Coronary artery (tissue), 2 donors: ENCODE measurements around the gene GSC2.

Experiments
- DNase-seq: peaks from one replicate; pipeline ENCODE4 v3.0.0-alpha.2; 2017; ENCODE audit warnings: low spot score
- H3K27ac ChIP-seq, 2 donors: fragments of 200-600 bp; sonication (generic); one replicate each; pipeline ENCODE4 v1.5.1; 2016 to 2019
- H3K4me3 ChIP-seq: fragments of 200-600 bp; sonication (generic); 2 replicates; pipeline ENCODE4 v1.5.1; 2016; ENCODE audit warnings: mild to moderate bottlenecking, moderate library complexity
- CTCF ChIP-seq: fragments of 200-600 bp; sonication (generic); IDR thresholded peaks from one replicate; pipeline ENCODE4 v1.5.1; 2019; ENCODE audit warnings: antibody characterized with exemption

The GSC2 gene

GRCh38 chr22:19180740-19181410 lies 30.8 kb upstream of the GSC2 start:
- Histone ChIP-seq H3K4me3 (no peak overlapping the region), H3K27ac (no peak overlapping the region)
- no peak for DNase-seq
- no peak for TF ChIP-seq CTCF

- no peak overlapping the region for H3K4me3 ChIP-seq
- DNase-seq = no peak
- H3K27ac ChIP-seq = no peak overlapping the region
- no peak for TF ChIP-seq CTCF
These were observed 30.1 kb upstream of the GSC2 start for GRCh38 chr22:19180234-19180633.

GRCh38 chr22:19179497-19180048 lies 29.5 kb upstream of the GSC2 start:
- Histone ChIP-seq H3K4me3 (peak overlapping the region; percentile 99), H3K27ac (peak overlapping the region in 1 of 2 donors; percentile 99)
- DNase-seq = peak; percentile 77

GRCh38 chr22:19178657-19179496 lies 28.8 kb upstream of the GSC2 start, which contains the start of gene SLC25A1:
Gene SLC25A1 (minus strand): TSS chr22:19178736. CDS start chr22:19178673, 63 bp downstream.
- Histone ChIP-seq H3K4me3 (peak within 1 kb of the TSS; percentile 99), H3K27ac (peak within 1 kb of the TSS; percentile 74 to 99)
- TF ChIP-seq CTCF = no peak
- peak; percentile 94 for DNase-seq

More at GRCh38 chr22:19179497-19180048, 29.5 kb upstream of the GSC2 start:
- TF ChIP-seq CTCF = peak; percentile 51

GRCh38 chr22:19178065-19178656 lies 28.1 kb upstream of the GSC2 start:
- no peak for TF ChIP-seq CTCF
- H3K4me3 ChIP-seq = peak overlapping the region; percentile 99
- peak; percentile 76 for DNase-seq
- peak overlapping the region; percentile 74 to 99 for H3K27ac ChIP-seq

- H3K27ac ChIP-seq = peak overlapping the region; percentile 74 to 99
- no peak for TF ChIP-seq CTCF
- DNase-seq = no peak
- H3K4me3 ChIP-seq = peak overlapping the region; percentile 99
These were observed 27.3 kb upstream of the GSC2 start for GRCh38 chr22:19177164-19178064.
